ENCODE measurements around the gene ACTMAP. TPM values are rescaled to one million over a fixed set of nuclear protein-coding genes. Genes with fewer than 3 reads are reported as not detected.

The ACTMAP gene
- total and polyA plus RNA-seq, 2 of the 13 experiments (the other 11 are each of a cell fraction or from before 2014, with no cell fraction given): 2.2 to 7.9 TPM

DNA sequence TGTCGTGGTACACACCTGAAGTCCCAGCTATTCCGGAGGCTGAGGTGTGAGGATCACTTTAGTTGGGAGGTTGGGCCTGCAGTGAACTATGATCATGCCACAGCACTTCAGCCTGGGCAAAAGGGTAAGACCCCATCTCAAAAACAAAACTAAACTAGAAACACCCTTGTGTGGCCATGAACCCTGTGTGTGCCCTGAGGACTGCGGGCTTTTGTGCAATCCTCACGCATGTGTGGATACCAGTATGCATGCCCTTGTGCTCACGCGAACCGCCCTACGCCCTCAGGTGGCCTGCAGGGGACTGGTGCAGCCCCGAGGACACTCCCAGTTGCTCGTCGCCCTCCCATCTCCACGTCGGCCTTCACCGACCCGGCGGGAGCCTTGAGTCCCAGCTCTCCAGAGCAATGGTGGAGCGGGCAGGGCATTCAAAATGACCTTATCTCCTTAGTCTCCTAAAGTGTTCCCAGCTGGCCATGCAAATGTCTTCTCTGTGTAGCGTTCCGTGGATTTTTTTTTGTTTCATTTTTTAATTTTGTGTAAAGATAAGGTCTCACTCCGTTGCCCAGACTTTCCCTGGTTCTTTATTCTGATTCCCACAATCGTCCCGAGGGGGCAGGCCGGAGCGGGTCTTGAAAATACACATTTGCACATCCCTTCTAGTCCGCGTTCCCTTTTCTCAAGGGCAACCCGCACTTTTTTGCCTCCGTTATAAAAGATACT, 47.8 kb upstream of the ACTMAP start:
- Histone ChIP-seq H3K79me2 (ENCODE audit: insufficient read depth, low read length) (peaks cover 25% of the 10 kb centered on the region), H3K4me2 (ENCODE audit: low read depth, low read length) (peak overlapping the region; percentile 85), H3K4me1 (ENCODE audit: insufficient read depth, low read length) (peaks cover 48% of the 10 kb centered on the region), H3K9ac (ENCODE audit: insufficient read depth, low read depth, low read length) (peak overlapping the region; percentile 84), H3K4me3 (replicated peaks in 1 of 3; ENCODE audit: insufficient read depth in 1 of 3, low read depth in 2 of 3, low read length in 3 of 3) (peak overlapping the region; percentile 59 to 93 (median 65)), H3K9me3 (ENCODE audit: low read length) (no peaks in the 10 kb centered on the region), H3K27me3 (ENCODE audit: control insufficient read depth in 1 of 2, insufficient read depth in 2 of 2, low read length in 2 of 2) (no peaks in the 10 kb centered on the region; a peak in 1 of 5 replicates), H3K36me3 (replicated peaks in 1 of 2; ENCODE audit: control insufficient read depth in 1 of 2, insufficient read depth in 2 of 2, low read length in 2 of 2) (peaks cover 3 to 4% of the 10 kb centered on the region in 2 experiments; a peak in 2 of 5 replicates), H4K20me1 (ENCODE audit: insufficient read depth, low read length) (no peaks in the 10 kb centered on the region), H2AFZ (ENCODE audit: low read length) (peak overlapping the region; percentile 60), H3K27ac (ENCODE audit: extremely low read length, insufficient read depth, low read length) (peak overlapping the region; percentile 98)
- ATAC-seq (peak; percentile 92), FAIRE-seq (no peak), DNase-seq (ENCODE audit: low spot score) (peak; percentile 92)
- ChIA-PET POLR2A (interaction anchor here (0.6 to 3.5 kb wide), 15 partner anchors 9 to 372 kb away, joined by 3 to 67 read pairs (median 4); partner anchors contain the start of genes ACTMAP, COQ8B, ITPKC and RAB4B), CTCF (ENCODE audit: low intra/inter-chr PET ratio, low total read pairs) (interaction anchor here (1.1 to 1.6 kb wide), 2 partner anchors 8 to 135 kb away, joined by 3 to 4 read pairs; no protein-coding TSS in a partner anchor)
- intact Hi-C loops (cut with micrococcal nuclease; ENCODE audit: unreplicated experiment): loop anchor here (1.0 kb wide), 2 partner anchors 20 to 47 kb away; partner anchors contain the start of genes RAB4B and SNRPA
- WGBS (ENCODE audit: low lambda C conversion rate): 4% methylated on average over 22 of the region's 28 CpGs
- in situ Hi-C loops (cut with HindIII; ENCODE audit: extremely low pct_ligation_motif_present, low pct_unique_long_range_greater_than_20kb): no loop called here
- BruUV-seq (replicated peaks): TSS peak; percentile 97
- TF ChIP-seq, protein P1, sequence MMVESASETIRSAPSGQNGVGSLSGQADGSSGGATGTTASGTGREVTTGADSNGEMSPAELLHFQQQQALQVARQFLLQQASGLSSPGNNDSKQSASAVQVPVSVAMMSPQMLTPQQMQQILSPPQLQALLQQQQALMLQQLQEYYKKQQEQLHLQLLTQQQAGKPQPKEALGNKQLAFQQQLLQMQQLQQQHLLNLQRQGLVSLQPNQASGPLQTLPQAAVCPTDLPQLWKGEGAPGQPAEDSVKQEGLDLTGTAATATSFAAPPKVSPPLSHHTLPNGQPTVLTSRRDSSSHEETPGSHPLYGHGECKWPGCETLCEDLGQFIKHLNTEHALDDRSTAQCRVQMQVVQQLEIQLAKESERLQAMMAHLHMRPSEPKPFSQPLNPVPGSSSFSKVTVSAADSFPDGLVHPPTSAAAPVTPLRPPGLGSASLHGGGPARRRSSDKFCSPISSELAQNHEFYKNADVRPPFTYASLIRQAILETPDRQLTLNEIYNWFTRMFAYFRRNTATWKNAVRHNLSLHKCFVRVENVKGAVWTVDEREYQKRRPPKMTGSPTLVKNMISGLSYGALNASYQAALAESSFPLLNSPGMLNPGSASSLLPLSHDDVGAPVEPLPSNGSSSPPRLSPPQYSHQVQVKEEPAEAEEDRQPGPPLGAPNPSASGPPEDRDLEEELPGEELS (CRISPR knock-in tag; IDR thresholded peaks at IDR 0.05): peak; percentile 56
- TF ChIP-seq SNAPC2 (CRISPR knock-in tag; IDR thresholded peaks at IDR 0.05) (no peak), ZNF629 (CRISPR knock-in tag; conservative IDR thresholded peaks at IDR 0.05) (peak; percentile 37; the same call in 1 of the 2 replicates), ATF1 (CRISPR knock-in tag; IDR thresholded peaks at IDR 0.05) (no peak), ZNF24 (IDR thresholded peaks at IDR 0.05) (no peak), TEAD3 (CRISPR knock-in tag; optimal IDR thresholded peaks at IDR 0.05; ENCODE audit: borderline replicate concordance) (peak; percentile 91), MEF2D (CRISPR knock-in tag; IDR thresholded peaks at IDR 0.05) (peak; percentile 79), MIER3 (CRISPR knock-in tag; IDR thresholded peaks at IDR 0.05; ENCODE audit: borderline replicate concordance) (peak; percentile 63; the same call in 1 of the 2 replicates), HOXA7 (CRISPR knock-in tag; IDR thresholded peaks at IDR 0.05) (no peak), GATAD2A (CRISPR knock-in tag; IDR thresholded peaks at IDR 0.05) (peak; percentile 76; the same call in 1 of the 2 replicates), ARID5B (CRISPR knock-in tag; IDR thresholded peaks at IDR 0.05) (peak; percentile 60), POLR2A (IDR thresholded peaks at IDR 0.05; ENCODE audit: insufficient read depth in 1 of 2, low read depth in 2 of 2, low read length in 2 of 2) (peak; percentile 67 to 94), ZNF296 (CRISPR knock-in tag; conservative IDR thresholded peaks at IDR 0.05) (no peak), CREBL2 (CRISPR knock-in tag; IDR thresholded peaks at IDR 0.05; ENCODE audit: borderline replicate concordance) (no peak)
- TF ChIP-seq, protein P2, sequence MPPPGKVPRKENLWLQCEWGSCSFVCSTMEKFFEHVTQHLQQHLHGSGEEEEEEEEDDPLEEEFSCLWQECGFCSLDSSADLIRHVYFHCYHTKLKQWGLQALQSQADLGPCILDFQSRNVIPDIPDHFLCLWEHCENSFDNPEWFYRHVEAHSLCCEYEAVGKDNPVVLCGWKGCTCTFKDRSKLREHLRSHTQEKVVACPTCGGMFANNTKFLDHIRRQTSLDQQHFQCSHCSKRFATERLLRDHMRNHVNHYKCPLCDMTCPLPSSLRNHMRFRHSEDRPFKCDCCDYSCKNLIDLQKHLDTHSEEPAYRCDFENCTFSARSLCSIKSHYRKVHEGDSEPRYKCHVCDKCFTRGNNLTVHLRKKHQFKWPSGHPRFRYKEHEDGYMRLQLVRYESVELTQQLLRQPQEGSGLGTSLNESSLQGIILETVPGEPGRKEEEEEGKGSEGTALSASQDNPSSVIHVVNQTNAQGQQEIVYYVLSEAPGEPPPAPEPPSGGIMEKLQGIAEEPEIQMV (CRISPR knock-in tag; IDR thresholded peaks at IDR 0.05; ENCODE audit: low read depth): peak; percentile 53; the same call in 1 of the 2 replicates
